Stimulated activated CD8-positive, alpha-beta memory T cell treated with anti-CD3 and anti-CD28 coated beads, Interleukin-12 subunit alpha, Interleukin-12 subunit beta, amount 100 ng/mL, for 4 hours (primary cell): ENCODE measurements around the gene NFS1.
"Not testable (repeated sequence)": the region's sequence is repeated elsewhere in the genome, so short reads cannot be mapped to it uniquely, and the experiment has no call there.

Experiments used
- DNase-seq: peaks from one replicate; pipeline ENCODE4 v3.0.0-alpha.2; 2020; ENCODE audit warnings: low read depth

The NFS1 gene

GRCh38 chr20:35699127-35699956, at the start of gene NFS1, which contains the start of gene ROMO1:
NFS1 (minus strand) TSS chr20:35699352; CDS start chr20:35699288, 64 bp downstream.
ROMO1 (plus strand) TSS chr20:35699405; CDS start chr20:35699633, 228 bp downstream.
- DNase-seq, result peak; percentile 75

- not testable (repeated sequence) for DNase-seq
Measured at GRCh38 chr20:35744492-35744841, 45.3 kb upstream of the NFS1 start.

GRCh38 chr20:35743693-35744491, 44.7 kb upstream of the NFS1 start:
- no peak for DNase-seq

GRCh38 chr20:35742741-35743523, 43.8 kb upstream of the NFS1 start:
- DNase-seq, result no peak

GRCh38 chr20:35741892-35742740, 43.0 kb upstream of the NFS1 start, which contains the start of gene RBM39:
RBM39 (minus strand) TSS chr20:35742260; CDS start chr20:35740874, 1,386 bp downstream.
- peak; percentile 95 for DNase-seq

GRCh38 chr20:35739294-35740163, 40.4 kb upstream of the NFS1 start:
- DNase-seq, result no peak

GRCh38 chr20:35738410-35739179, 39.4 kb upstream of the NFS1 start:
- DNase-seq, result no peak

GRCh38 chr20:35737865-35738333, 38.7 kb upstream of the NFS1 start:
- no peak for DNase-seq

- DNase-seq, result no peak
Measured at GRCh38 chr20:35735826-35736470, 36.8 kb upstream of the NFS1 start.

GRCh38 chr20:35734777-35735649, 35.9 kb upstream of the NFS1 start:
- DNase-seq, result no peak

- DNase-seq, result no peak
Measured at GRCh38 chr20:35734374-35734773, 35.2 kb upstream of the NFS1 start.

GRCh38 chr20:35732644-35732982, 33.5 kb upstream of the NFS1 start:
- no peak for DNase-seq

- DNase-seq, result no peak
Measured at GRCh38 chr20:35731862-35732643, 32.9 kb upstream of the NFS1 start.

GRCh38 chr20:35731469-35731788, 32.3 kb upstream of the NFS1 start:
- no peak for DNase-seq

GRCh38 chr20:35730583-35731468, 31.7 kb upstream of the NFS1 start:
- DNase-seq, result no peak
